OCI-M1 (cell line): Measurements from ENCODE around the gene ATG4C.
A peak's percentile ranks its signal among the peaks of the same experiment; 100 is the strongest.

Experiments
- DNase-seq: peaks from one replicate; lab custom pipeline; 2025; lab: John Stamatoyannopoulos, UW

Gene ATG4C

DNA sequence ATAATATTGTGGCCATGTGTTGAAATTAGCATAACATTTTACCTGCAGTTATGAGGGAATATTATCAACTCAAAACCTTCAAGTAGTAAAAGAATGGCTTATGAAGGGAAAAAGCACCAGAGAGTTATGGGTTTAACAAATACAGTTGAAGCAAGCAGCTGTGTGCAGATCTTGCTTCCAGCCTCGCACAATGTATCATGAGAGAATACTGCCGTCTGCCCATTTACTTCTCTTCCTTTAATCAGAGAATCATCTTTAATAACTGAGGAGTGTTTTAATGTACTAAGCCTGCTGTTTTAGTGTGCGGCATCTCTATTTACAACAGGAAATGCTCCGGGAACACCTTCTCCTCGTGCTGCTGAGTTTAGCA lies 120.9 kb downstream of the ATG4C start:
- DNase-seq, result no peak

DNA sequence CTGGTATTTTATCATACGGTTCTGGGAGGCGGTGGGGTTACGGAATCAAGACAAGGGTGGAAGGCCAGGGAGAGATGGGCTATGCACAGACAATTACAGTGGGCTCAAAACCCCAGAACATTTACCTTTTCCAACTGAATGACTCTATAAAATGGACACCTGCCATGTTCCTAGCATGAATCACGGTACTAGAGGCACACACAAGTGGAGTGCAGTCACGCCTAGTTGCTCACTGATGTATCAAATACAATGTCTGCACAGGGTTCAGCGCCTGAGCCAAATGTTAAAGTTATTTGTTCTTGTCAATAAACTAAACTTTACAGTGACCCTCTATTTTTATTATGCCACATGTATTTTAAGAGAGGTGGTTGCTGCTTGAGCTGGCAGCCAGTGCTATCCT lies 121.4 kb downstream of the ATG4C start:
- no peak for DNase-seq

DNA sequence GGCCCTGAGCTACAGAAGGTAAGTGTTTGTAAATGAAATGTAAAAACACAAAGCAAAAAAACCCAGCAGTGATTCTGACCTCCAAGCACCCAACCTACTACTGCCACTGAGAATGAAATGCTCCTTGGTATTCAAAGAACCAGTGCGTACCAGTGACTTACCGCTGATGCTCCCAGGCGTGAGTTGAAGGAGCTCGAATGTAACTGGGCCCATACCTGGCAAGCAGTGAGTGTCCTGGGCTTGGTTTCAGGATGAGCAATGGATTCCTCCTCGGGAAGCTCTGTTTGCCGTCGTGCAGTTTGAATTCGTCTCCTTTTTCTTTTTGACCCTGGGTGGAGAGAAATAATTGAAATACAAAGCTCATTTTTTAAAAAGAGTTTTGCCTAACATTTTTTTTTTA lies 121.9 kb downstream of the ATG4C start:
- DNase-seq, result no peak

DNA sequence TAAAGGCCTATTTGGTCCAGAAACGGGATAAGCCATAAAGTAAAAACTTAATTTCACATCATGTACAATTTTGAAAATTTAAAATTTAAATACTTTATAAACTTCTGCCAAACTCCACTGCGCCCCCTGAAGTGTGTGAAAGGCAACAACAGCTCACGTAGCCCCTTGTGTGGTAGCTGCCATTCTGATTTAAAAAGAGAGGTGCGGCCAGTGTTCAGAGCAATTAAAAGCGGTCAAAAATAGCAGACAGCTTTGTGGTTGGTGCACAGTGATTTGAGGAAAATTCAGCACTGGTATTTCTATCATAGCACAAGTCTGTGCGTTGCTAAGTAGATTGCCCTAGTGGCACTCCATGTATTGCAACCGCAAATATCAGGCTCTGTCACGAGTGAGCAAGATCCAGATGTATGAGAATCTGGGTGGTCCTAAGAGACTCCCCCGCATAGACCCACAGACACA lies 122.5 kb downstream of the ATG4C start:
- DNase-seq, result peak; percentile 47

DNA sequence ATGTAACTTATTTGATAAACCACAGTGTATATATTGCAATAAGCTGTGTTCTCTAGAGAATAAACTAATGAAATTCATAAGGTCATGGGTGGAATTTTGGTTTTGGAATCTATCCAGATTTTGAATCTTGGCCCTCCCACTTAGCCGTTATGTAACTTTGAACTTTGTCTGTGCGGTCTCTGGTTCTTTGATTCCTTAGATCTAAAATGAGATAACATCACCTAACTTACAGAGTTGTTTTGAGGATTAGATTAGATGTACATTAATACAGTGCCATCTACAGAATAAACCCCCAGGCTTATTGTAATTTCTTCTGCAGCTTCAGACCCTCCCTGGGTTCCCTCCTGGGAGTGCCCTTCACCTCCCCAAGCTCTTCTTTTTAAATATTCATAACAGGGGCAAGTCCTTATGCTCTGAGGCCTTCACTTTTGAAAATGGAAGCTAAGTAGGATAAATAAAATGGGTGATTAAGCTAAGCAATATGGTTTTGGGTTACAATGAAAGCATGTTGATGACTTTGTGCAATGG lies 124.3 kb downstream of the ATG4C start:
- DNase-seq, result no peak

DNA sequence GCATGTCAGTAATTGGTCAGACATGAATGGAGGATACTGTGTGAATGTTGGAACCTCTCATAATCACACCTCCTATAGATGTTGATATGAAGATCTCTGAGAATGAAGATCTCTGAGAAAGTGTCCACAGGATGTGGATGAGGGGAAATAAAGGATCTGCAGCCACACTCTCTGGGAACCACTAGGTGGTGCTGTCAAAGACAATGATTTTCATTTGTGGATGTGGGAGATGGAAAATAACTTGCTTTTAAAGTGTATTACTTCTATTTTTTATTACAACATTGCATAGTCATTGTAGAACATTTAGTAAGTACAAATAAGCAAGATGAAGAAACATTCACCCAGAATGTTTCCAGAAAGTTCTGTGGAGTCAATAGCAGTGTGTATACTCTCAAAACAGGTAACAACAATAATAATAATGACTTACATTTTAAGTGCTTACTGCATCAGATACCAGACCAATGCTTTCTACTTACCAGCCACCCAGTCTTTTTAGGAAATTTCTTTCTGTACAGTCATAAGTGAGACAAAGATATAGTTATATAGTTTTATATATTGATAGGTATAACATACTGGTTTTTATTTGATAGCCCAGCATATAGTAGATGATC lies 128.2 kb downstream of the ATG4C start:
- DNase-seq, result peak; percentile 30
